Mesendoderm (in vitro differentiated cells): ENCODE results near the gene SNRK.
A peak's percentile ranks its signal among the peaks of the same experiment; 100 is the strongest.

Source experiments
- DNase-seq: peaks from one replicate; pipeline ENCODE4 v3.0.0; 2013
- H2AK5ac ChIP-seq: 2 replicates; pipeline ENCODE4 v1.6.1; 2013; ENCODE audit warnings: low read length, inconsistent platforms
- H2BK120ac ChIP-seq: 2 replicates; pipeline ENCODE4 v1.6.1; 2013; ENCODE audit warnings: low read depth, mild to moderate bottlenecking, low read length, moderate library complexity, mixed read lengths
- H2BK15ac ChIP-seq: replicated peaks from 2 replicates; pipeline ENCODE4 v1.6.1; 2013; ENCODE audit warnings: low read depth, mild to moderate bottlenecking, moderate library complexity
- H2BK5ac ChIP-seq: 2 replicates; pipeline ENCODE4 v1.6.1; 2013; ENCODE audit warnings: low read length, inconsistent platforms
- H3K18ac ChIP-seq: 2 replicates; pipeline ENCODE4 v1.6.1; 2013; ENCODE audit warnings: mild to moderate bottlenecking, low read length, mixed read lengths
- H3K23ac ChIP-seq: one replicate; pipeline ENCODE4 v1.6.1; 2013; ENCODE audit warnings: low read length
- H3K27ac ChIP-seq: 2 replicates; pipeline ENCODE4 v1.5.1; 2013; ENCODE audit warnings: low read depth, mild to moderate bottlenecking, inconsistent platforms, low read length, moderate library complexity
- H3K27me3 ChIP-seq: 2 replicates; pipeline ENCODE4 v1.6.1; 2013; ENCODE audit warnings: low read length, control low read depth, mild to moderate bottlenecking, inconsistent platforms; ENCODE audit not compliant: insufficient read depth, poor library complexity
- H3K36me3 ChIP-seq: 2 replicates; pipeline ENCODE4 v1.6.1; 2013; ENCODE audit warnings: low read length, inconsistent platforms; ENCODE audit not compliant: control insufficient read depth, insufficient read depth
- H3K4ac ChIP-seq: one replicate; pipeline ENCODE4 v1.6.1; 2013; ENCODE audit warnings: low read depth, mild to moderate bottlenecking, low read length, moderate library complexity
- H3K4me1 ChIP-seq: 2 replicates; pipeline ENCODE4 v1.6.1; 2013; ENCODE audit warnings: low read depth, low read length, inconsistent platforms; ENCODE audit not compliant: control insufficient read depth
- H3K4me2 ChIP-seq: 2 replicates; pipeline ENCODE4 v1.6.1; 2013; ENCODE audit warnings: low read length
- H3K4me3 ChIP-seq: 2 replicates; pipeline ENCODE4 v1.5.1; 2013; ENCODE audit warnings: mild to moderate bottlenecking, low read length
- H3K56ac ChIP-seq: one replicate; pipeline ENCODE4 v1.6.1; 2013; ENCODE audit warnings: low read length
- H3K79me1 ChIP-seq: 2 replicates; pipeline ENCODE4 v1.6.1; 2013; ENCODE audit warnings: low read length, inconsistent platforms
- H3K79me2 ChIP-seq: 2 replicates; pipeline ENCODE4 v1.6.1; 2013; ENCODE audit warnings: mild to moderate bottlenecking, low read length; ENCODE audit not compliant: control insufficient read depth, insufficient read depth
- H3K9ac ChIP-seq: 2 replicates; pipeline ENCODE4 v1.6.1; 2013; ENCODE audit warnings: low read length, inconsistent platforms
- H4K5ac ChIP-seq: one replicate; pipeline ENCODE4 v1.6.1; 2013; ENCODE audit warnings: low read length
- H4K8ac ChIP-seq: one replicate; pipeline ENCODE4 v1.6.1; 2013; ENCODE audit warnings: low read depth, mild to moderate bottlenecking, control low read depth, low read length, moderate library complexity
- WGBS: extraction: QIAGEN DNeasy Blood & Tissue Kit; methylation state at CpG from one replicate; pipeline ENCODE4 v1.1.7; 2013; ENCODE audit warnings: low lambda C conversion rate, missing lambda C conversion rate; ENCODE audit not compliant: insufficient coverage; ENCODE audit errors: extremely low coverage; 5-methylcytosine and 5-hydroxymethylcytosine counted together

The SNRK gene

GRCh38 chr3:43335799-43336198 lies 49.5 kb downstream of the SNRK start:
- H4K5ac ChIP-seq = no peak overlapping the region
- WGBS = no CpG with 5 or more reads among the region's 1 CpG
- no peak overlapping the region for H3K23ac ChIP-seq
- H2AK5ac ChIP-seq = no peak overlapping the region
- no peak overlapping the region for H2BK15ac ChIP-seq
- no peak overlapping the region for H3K27ac ChIP-seq
- no peak overlapping the region for H3K4me2 ChIP-seq
- H2BK5ac ChIP-seq = no peak overlapping the region
- H3K27me3 ChIP-seq = no peaks in the 10 kb centered on the region
- H3K36me3 ChIP-seq = no peaks in the 10 kb centered on the region
- H4K8ac ChIP-seq = no peak overlapping the region
- H3K79me1 ChIP-seq = no peaks in the 10 kb centered on the region
- no peak overlapping the region for H3K18ac ChIP-seq
- H3K4me3 ChIP-seq = no peak overlapping the region
- H3K9ac ChIP-seq = no peak overlapping the region
- no peak overlapping the region for H2BK120ac ChIP-seq
- H3K4me1 ChIP-seq = no peaks in the 10 kb centered on the region
- no peak for DNase-seq
- no peak overlapping the region for H3K4ac ChIP-seq
- H3K56ac ChIP-seq = no peak overlapping the region
- H3K79me2 ChIP-seq = no peaks in the 10 kb centered on the region

- WGBS = no CpG with 5 or more reads among the region's 2 CpGs
- H3K9ac ChIP-seq = no peak overlapping the region
- no peak overlapping the region for H3K18ac ChIP-seq
- no peak overlapping the region for H3K4ac ChIP-seq
- no peak overlapping the region for H3K27ac ChIP-seq
- H2BK5ac ChIP-seq = no peak overlapping the region
- DNase-seq = peak; percentile 22
- no peak overlapping the region for H3K23ac ChIP-seq
- H4K8ac ChIP-seq = no peak overlapping the region
- H3K79me1 ChIP-seq = no peaks in the 10 kb centered on the region
- no peak overlapping the region for H3K4me2 ChIP-seq
- no peak overlapping the region for H3K56ac ChIP-seq
- no peaks in the 10 kb centered on the region for H3K36me3 ChIP-seq
- no peak overlapping the region for H2BK15ac ChIP-seq
- no peak overlapping the region for H3K4me3 ChIP-seq
- H3K4me1 ChIP-seq = no peaks in the 10 kb centered on the region
- H4K5ac ChIP-seq = no peak overlapping the region
- H3K27me3 ChIP-seq = no peaks in the 10 kb centered on the region
- no peak overlapping the region for H2AK5ac ChIP-seq
- H3K79me2 ChIP-seq = no peaks in the 10 kb centered on the region
- no peak overlapping the region for H2BK120ac ChIP-seq
Observed at GRCh38 chr3:43338295-43338694, 52.0 kb downstream of the SNRK start.

- no peak for DNase-seq
- Histone ChIP-seq H3K36me3 (no peaks in the 10 kb centered on the region), H3K4ac (no peak overlapping the region), H2BK15ac (no peak overlapping the region), H4K5ac (no peak overlapping the region), H4K8ac (no peak overlapping the region), H3K4me2 (no peak overlapping the region), H3K18ac (no peak overlapping the region), H3K4me3 (no peak overlapping the region), H3K23ac (no peak overlapping the region), H3K9ac (no peak overlapping the region), H3K79me2 (no peaks in the 10 kb centered on the region), H2BK5ac (no peak overlapping the region), H3K56ac (no peak overlapping the region), H3K27me3 (no peaks in the 10 kb centered on the region), H2AK5ac (no peak overlapping the region), H2BK120ac (no peak overlapping the region), H3K27ac (no peak overlapping the region), H3K79me1 (no peaks in the 10 kb centered on the region), H3K4me1 (no peaks in the 10 kb centered on the region)
- WGBS = no CpG with 5 or more reads among the region's 7 CpGs
Observed at GRCh38 chr3:43340403-43340802, 54.1 kb downstream of the SNRK start.

- H3K36me3 ChIP-seq = no peaks in the 10 kb centered on the region
- H3K4me3 ChIP-seq = no peak overlapping the region
- no peaks in the 10 kb centered on the region for H3K79me2 ChIP-seq
- H3K79me1 ChIP-seq = no peaks in the 10 kb centered on the region
- H4K5ac ChIP-seq = no peak overlapping the region
- no peak overlapping the region for H2BK5ac ChIP-seq
- H3K4ac ChIP-seq = no peak overlapping the region
- no peak overlapping the region for H3K18ac ChIP-seq
- H2AK5ac ChIP-seq = no peak overlapping the region
- no peak overlapping the region for H4K8ac ChIP-seq
- no peaks in the 10 kb centered on the region for H3K27me3 ChIP-seq
- no peak overlapping the region for H2BK15ac ChIP-seq
- no peak overlapping the region for H3K27ac ChIP-seq
- no peak overlapping the region for H3K23ac ChIP-seq
- no peak for DNase-seq
- no peak overlapping the region for H3K4me2 ChIP-seq
- WGBS = no CpG with 5 or more reads among the region's 2 CpGs
- H3K56ac ChIP-seq = no peak overlapping the region
- no peak overlapping the region for H3K9ac ChIP-seq
- H3K4me1 ChIP-seq = no peaks in the 10 kb centered on the region
- no peak overlapping the region for H2BK120ac ChIP-seq
Observed at GRCh38 chr3:43341788-43342187, 55.4 kb downstream of the SNRK start.

GRCh38 chr3:43343185-43343584 lies 56.8 kb downstream of the SNRK start:
- DNase-seq = no peak
- H3K79me1 ChIP-seq = no peaks in the 10 kb centered on the region
- no peak overlapping the region for H3K4ac ChIP-seq
- H3K18ac ChIP-seq = no peak overlapping the region
- no peak overlapping the region for H3K9ac ChIP-seq
- H3K56ac ChIP-seq = no peak overlapping the region
- no peak overlapping the region for H4K5ac ChIP-seq
- no peak overlapping the region for H3K4me3 ChIP-seq
- no peaks in the 10 kb centered on the region for H3K79me2 ChIP-seq
- no peak overlapping the region for H3K27ac ChIP-seq
- H2BK120ac ChIP-seq = no peak overlapping the region
- H3K4me2 ChIP-seq = no peak overlapping the region
- no peak overlapping the region for H2BK15ac ChIP-seq
- H3K27me3 ChIP-seq = no peaks in the 10 kb centered on the region
- WGBS = no CpG with 5 or more reads among the region's 4 CpGs
- no peaks in the 10 kb centered on the region for H3K4me1 ChIP-seq
- H3K36me3 ChIP-seq = no peaks in the 10 kb centered on the region
- no peak overlapping the region for H2BK5ac ChIP-seq
- H2AK5ac ChIP-seq = no peak overlapping the region
- no peak overlapping the region for H3K23ac ChIP-seq
- no peak overlapping the region for H4K8ac ChIP-seq

GRCh38 chr3:43343815-43344214 lies 57.5 kb downstream of the SNRK start:
- Histone ChIP-seq H2BK5ac (no peak overlapping the region), H3K27me3 (no peaks in the 10 kb centered on the region), H4K5ac (no peak overlapping the region), H3K36me3 (no peaks in the 10 kb centered on the region), H3K4ac (no peak overlapping the region), H3K18ac (no peak overlapping the region), H3K27ac (no peak overlapping the region), H3K9ac (no peak overlapping the region), H4K8ac (no peak overlapping the region), H3K4me2 (no peak overlapping the region), H3K4me3 (no peak overlapping the region), H3K79me1 (no peaks in the 10 kb centered on the region), H2BK15ac (no peak overlapping the region), H2AK5ac (no peak overlapping the region), H3K23ac (no peak overlapping the region), H2BK120ac (no peak overlapping the region), H3K56ac (no peak overlapping the region), H3K79me2 (no peaks in the 10 kb centered on the region), H3K4me1 (no peaks in the 10 kb centered on the region)
- no CpG with 5 or more reads among the region's 3 CpGs for WGBS
- DNase-seq = no peak
